Activated naive CD4-positive, alpha-beta T cell treated with anti-CD3 and anti-CD28 coated beads, Interleukin-2, amount 50 U/mL, for 24 hours (primary cell): ENCODE measurements around the gene PIP5K1C.
"Not testable (repeated sequence)": the region's sequence is repeated elsewhere in the genome, so short reads cannot be mapped to it uniquely, and the experiment has no call there.

Experiments
- H3K27ac Mint-ChIP-seq: one replicate; pipeline ENCODE4 v1.8.0; 2021; ENCODE audit warnings: mild to moderate bottlenecking, mixed read lengths
- H3K27me3 Mint-ChIP-seq: one replicate; pipeline ENCODE4 v1.8.0; 2021; ENCODE audit warnings: mixed read lengths
- H3K36me3 Mint-ChIP-seq: one replicate; pipeline ENCODE4 v1.8.0; 2021; ENCODE audit warnings: mixed read lengths
- H3K4me1 Mint-ChIP-seq: one replicate; pipeline ENCODE4 v1.8.0; 2021; ENCODE audit warnings: mixed read lengths
- H3K4me3 Mint-ChIP-seq: one replicate; pipeline ENCODE4 v1.8.0; 2021; ENCODE audit warnings: mild to moderate bottlenecking, mixed read lengths
- H3K9me3 Mint-ChIP-seq: one replicate; pipeline ENCODE4 v1.8.0; 2021; ENCODE audit warnings: mixed read lengths

Gene PIP5K1C

DNA sequence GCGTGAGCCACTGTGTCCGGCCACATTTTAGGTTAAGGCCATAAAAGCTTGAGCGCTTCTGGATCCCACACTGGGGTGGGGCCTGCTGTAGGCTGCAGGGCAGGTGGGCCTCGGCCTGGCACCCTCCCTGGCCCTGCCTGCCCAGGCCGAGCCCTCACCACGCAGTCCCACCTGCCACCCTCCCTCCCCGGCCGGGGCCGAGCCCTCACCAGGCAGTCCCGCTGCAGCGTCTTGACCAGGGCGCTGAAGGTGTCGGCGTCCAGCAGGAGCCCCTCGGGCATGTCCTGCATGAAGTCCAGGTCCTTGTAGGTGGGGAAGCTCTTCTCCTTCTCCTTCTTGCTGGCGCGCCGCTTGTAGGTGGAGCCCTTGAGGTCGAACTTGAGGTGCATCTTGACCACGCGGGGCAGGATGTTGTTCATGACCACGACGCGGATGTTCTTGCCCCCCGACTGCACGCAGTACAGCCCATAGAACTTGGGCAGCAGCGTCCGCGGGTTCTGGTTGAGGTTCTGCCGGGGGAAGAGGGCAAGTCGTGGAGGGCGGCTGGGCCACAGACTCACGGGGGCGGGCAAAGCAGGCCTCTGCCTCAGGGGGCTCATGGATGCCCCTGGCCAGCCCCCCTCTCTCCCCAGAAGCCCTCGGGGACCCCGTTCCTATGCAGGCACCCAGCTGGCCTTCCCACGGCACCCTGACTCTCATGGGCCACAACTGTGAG lies 47.0 kb downstream of the PIP5K1C start:
- no peaks in the 10 kb centered on the region for H3K4me1 Mint-ChIP-seq
- no peak overlapping the region for H3K27ac Mint-ChIP-seq
- no peaks in the 10 kb centered on the region for H3K9me3 Mint-ChIP-seq
- H3K36me3 Mint-ChIP-seq: peaks cover 8% of the 10 kb centered on the region
- no peak overlapping the region for H3K4me3 Mint-ChIP-seq
- H3K27me3 Mint-ChIP-seq: no peaks in the 10 kb centered on the region

DNA sequence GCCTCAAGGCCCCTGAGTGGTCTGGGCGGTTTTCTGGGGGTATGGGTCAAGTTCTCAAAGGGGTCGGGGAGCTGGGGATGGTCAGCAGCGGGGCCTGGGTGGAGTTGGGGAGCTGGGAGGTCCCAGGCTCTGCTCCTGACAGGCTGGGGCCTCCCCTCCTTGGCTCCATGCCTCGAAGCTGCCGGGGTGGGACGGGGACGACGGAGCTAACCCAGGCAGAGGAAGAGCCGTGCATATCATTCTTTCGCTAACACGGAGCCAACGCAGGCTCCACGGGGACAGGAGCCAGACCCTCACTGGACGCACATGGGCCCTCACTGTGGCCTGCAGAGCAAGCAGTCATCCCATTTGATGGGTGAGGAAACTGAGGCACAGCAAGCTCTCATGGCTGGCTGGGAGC lies 47.8 kb downstream of the PIP5K1C start:
- Mint-ChIP-seq H3K27ac (no peak overlapping the region), H3K4me1 (no peaks in the 10 kb centered on the region), H3K4me3 (no peak overlapping the region), H3K9me3 (no peaks in the 10 kb centered on the region), H3K27me3 (no peaks in the 10 kb centered on the region), H3K36me3 (peaks cover 4% of the 10 kb centered on the region)

DNA sequence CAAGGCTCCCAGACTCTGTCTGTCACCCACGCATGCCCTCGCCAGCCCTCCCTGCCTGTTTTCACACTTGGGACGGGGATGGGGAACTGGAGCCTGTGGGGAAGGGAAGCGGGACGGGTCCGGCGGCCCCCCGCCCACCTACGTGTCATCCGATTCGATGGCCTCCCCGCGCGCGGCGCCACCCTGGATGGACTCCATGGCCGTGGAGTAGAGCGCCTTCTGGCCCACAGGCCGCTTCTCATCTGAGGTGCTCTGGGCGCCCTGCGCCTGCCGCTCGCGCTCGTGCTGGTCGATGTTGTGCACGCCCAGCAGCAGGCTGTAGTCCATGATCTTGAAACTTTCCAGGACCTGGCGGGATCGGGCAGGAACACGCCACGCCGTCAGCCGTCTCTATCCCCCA lies 48.6 kb downstream of the PIP5K1C start:
- H3K36me3 Mint-ChIP-seq: no peaks in the 10 kb centered on the region
- H3K9me3 Mint-ChIP-seq: no peaks in the 10 kb centered on the region
- H3K27ac Mint-ChIP-seq: no peak overlapping the region
- H3K4me1 Mint-ChIP-seq: no peaks in the 10 kb centered on the region
- no peaks in the 10 kb centered on the region for H3K27me3 Mint-ChIP-seq
- no peak overlapping the region for H3K4me3 Mint-ChIP-seq

DNA sequence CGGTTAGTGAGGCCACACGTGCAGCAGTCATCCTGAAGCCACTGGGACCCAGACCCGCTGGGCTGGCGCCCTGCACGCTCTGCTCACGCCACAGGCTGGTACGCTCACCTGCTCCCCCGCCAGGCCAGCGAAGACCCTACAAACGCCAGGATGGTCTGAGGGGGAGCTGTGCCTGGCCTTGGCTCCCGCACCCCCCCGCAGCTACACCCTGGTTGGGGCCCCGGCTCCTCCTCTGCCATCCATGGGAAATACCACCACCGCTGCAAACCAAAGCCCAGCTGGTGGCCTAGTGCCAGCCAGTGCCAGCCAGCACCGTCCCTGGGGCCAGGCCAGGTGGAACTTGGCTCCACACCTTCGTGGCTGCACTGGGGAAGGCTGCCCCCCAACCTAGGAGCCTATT lies 50.4 kb downstream of the PIP5K1C start:
- no peaks in the 10 kb centered on the region for H3K36me3 Mint-ChIP-seq
- H3K4me3 Mint-ChIP-seq: no peak overlapping the region
- H3K27me3 Mint-ChIP-seq: no peaks in the 10 kb centered on the region
- no peaks in the 10 kb centered on the region for H3K4me1 Mint-ChIP-seq
- H3K9me3 Mint-ChIP-seq: no peaks in the 10 kb centered on the region
- H3K27ac Mint-ChIP-seq: no peak overlapping the region

DNA sequence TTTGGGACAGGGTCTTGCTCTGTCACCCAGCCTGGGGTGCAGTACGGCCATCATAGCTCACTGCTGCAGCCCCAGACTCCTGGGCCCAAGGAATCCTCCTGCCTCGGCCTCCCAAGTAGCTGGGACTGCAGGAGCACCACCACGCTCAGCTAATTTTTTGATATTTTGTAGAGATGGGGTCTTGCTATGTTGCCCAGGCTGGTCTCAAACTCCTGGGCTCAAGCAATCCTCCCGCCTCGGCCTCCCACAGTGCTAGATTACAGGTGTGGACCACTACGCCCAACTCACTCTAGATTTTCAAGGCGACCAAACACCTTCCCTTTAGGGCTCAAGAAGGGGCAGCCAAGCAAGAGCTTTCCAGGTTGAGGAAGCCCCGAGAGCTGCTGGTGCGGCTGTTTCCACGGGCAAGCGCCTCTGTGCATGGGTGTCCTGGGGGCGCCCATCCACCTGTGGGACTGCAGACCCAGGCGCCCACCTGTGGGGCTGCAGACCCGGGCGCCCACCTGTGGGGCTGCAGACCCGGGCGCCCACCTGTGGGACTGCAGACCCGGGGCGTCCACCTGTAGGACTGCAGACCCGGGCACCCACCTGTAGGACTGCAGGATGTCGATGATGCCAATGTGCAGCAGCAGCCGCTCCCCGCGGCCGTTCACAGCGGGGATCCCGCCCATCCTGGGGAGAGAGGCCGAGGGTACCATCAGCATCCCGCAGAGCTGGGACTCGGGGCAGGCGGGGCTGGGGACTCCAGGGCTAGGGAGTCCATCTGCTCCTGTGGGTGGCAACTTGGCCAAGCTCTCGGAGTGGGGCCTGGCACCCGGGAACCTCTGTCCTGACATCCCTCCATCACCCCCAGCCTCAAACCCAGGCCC lies 52.0 kb downstream of the PIP5K1C start:
- H3K4me1 Mint-ChIP-seq: no peaks in the 10 kb centered on the region

DNA sequence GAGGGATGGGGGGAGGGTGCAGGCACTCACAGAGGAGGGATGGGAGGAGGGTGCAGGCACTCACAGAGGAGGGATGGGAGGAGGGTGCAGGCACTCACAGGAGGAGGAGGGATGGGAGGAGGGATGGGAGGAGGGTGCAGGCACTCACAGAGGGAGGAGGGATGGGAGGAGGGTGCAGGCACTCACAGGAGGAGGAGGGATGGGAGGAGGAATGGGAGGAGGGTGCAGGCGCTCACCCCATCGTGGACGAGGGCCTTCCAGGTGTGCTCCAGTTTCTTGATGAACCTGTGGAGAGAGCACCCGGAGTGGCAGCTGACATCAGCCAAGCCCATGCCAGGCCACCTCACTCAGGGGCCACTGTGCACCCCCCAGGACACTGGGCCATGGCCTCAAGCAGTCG lies 53.2 kb downstream of the PIP5K1C start:
- H3K4me3 Mint-ChIP-seq, H3K36me3 Mint-ChIP-seq, H3K27me3 Mint-ChIP-seq, H3K27ac Mint-ChIP-seq, H3K9me3 Mint-ChIP-seq, H3K4me1 Mint-ChIP-seq: not testable (repeated sequence)

More for the DNA sequence above, 52.0 kb downstream of the PIP5K1C start:
- no peak overlapping the region for H3K27ac Mint-ChIP-seq
- no peaks in the 10 kb centered on the region for H3K36me3 Mint-ChIP-seq
- no peaks in the 10 kb centered on the region for H3K9me3 Mint-ChIP-seq
- no peaks in the 10 kb centered on the region for H3K27me3 Mint-ChIP-seq
- no peak overlapping the region for H3K4me3 Mint-ChIP-seq

DNA sequence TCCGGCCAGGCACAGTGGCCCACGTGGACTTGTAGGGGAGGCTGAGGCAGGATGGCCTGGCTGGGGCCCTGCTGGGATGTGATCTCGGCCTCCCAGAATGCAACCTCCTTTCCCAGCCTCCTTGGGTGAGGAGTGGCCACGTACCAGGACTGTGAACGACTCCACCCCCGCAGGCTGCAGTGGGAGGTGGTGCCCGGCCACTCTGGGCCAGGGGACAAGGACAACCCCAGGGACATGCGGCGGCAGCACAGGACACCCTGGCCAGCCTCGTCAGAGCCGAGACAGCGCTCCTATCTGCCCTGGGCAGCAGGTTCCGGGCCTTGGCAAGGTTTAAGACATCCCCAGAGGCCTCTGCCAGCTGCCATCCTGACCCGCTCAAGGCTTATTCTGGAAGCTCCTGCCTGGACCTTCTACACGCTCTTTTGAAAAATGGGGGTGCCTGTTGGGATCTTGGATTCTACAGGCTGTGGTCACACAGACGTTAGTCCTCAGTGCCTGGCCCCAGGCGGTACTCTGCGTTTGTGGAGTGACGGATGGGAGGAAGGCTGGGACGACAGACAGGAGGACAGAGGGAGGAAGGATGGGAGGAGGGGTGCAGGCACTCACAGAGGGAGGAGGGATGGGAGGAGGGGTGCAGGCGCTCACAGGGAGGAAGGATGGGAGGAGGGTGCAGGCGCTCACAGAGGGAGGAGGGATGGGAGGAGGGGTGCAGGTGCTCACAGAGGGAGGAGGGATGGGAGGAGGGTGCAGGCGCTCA lies 53.8 kb downstream of the PIP5K1C start:
- Mint-ChIP-seq H3K27me3 (no peaks in the 10 kb centered on the region), H3K27ac (no peak overlapping the region), H3K9me3 (no peaks in the 10 kb centered on the region), H3K4me1 (no peaks in the 10 kb centered on the region), H3K36me3 (peaks cover 2% of the 10 kb centered on the region), H3K4me3 (no peak overlapping the region)

DNA sequence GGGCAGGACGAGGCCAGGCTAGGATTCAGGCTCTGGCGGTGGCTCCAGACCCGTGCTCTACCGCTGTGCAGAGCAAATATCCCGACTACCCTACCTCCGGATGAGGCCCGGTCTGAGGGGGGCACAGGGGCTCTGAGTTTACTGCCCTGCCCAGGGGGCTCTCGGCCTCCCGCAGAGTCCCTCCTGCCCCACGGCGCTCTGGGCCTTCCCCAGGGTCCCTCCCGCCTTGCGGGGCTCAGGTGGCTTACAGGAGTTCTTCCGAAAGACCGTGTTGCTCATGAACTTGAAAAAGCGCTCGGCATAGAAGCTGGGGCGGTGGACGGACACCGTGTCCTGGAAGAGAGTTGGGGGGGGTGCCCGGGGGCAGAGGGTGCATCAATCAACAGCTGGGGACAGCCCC lies 54.5 kb downstream of the PIP5K1C start:
- no peak overlapping the region for H3K27ac Mint-ChIP-seq
- no peaks in the 10 kb centered on the region for H3K4me1 Mint-ChIP-seq
- H3K36me3 Mint-ChIP-seq: peaks cover 2% of the 10 kb centered on the region
- no peak overlapping the region for H3K4me3 Mint-ChIP-seq
- H3K9me3 Mint-ChIP-seq: no peaks in the 10 kb centered on the region
- no peaks in the 10 kb centered on the region for H3K27me3 Mint-ChIP-seq

DNA sequence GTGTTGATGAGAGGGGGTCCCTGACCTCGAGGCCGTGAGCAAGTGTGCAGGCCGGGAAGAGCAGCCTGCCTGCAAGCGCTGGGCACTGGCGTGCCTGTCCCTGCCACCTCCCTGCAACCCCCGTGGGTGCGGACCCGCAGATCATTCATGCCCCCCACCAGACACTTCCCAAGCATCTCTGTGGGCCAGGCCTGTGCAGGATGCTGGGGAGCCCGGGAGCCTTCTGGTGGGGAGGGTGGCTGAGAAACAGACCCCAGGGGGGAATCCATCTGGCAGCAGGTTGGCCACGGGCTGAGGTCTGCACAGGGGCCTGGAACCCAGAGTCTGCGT lies 55.2 kb downstream of the PIP5K1C start:
- Mint-ChIP-seq H3K27ac (no peak overlapping the region), H3K9me3 (no peaks in the 10 kb centered on the region), H3K4me3 (no peak overlapping the region), H3K4me1 (no peaks in the 10 kb centered on the region), H3K27me3 (no peaks in the 10 kb centered on the region), H3K36me3 (peaks cover 2% of the 10 kb centered on the region)

DNA sequence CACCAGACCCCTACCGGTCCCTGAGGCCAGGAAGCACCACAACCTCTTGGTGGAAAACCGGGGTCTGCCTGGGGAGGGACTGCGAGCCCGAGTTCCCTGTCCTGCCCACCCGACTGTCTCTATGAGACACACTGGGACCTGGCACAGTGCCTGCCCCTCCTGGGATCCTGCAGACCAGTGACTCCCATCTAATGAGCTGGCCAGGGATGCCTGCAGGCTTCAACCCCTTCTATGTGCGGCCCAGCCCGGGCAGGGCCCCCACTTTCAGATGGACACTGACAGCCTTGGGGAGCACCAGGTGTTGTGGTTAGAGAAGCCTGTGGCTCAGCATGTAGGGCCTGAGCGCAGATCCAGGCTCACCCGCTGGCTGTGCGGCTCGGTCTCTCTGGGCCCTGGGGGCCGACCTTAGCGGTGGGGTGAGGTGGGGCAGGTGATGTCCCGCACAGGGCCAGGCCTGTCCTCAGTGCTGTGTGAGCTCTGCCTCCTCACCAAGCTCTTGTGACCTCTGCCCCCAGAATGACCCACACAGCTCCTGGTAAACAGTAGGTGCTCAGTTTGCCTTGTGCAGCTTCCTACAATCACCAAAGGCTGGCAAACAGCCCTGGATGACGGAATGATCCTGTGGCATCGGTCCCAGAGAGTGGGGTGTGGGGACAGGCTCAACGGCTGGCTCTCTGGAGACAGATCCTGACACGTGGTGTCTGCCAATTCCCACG lies 55.8 kb downstream of the PIP5K1C start:
- Mint-ChIP-seq H3K9me3 (no peaks in the 10 kb centered on the region), H3K4me1 (no peaks in the 10 kb centered on the region), H3K36me3 (peaks cover 2% of the 10 kb centered on the region)

DNA sequence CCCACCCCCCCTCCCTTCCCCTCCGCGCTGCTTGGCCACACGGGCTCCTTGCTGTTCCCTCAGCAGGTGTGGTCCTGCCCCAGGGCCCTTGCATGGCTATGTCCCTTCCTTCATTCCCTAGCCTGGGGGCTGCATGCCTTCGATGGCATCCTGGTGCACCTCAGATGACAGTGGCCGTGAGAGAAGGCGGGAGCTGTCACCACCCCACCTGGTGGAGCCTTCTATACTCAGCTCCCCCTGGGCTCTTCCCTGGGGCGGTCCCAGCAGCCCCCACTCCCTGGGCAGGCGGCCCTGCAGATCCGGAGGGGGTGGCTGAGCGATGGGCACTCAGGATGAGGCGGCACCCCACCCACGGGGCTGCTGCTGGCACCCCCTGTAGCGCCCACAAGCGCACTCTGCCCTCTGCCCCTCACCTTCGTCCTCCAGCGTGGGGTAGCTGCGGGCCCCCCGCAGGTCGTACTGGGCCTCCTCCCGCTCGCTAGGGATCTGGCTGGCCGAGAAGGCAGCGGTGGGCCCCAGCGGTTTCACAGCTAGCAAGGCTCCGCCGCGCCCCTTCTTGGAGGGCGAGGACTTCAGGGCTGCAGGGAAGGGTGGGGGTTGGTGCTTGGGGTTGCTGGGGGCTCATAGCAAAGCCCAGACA lies 56.5 kb downstream of the PIP5K1C start:
- no peaks in the 10 kb centered on the region for H3K9me3 Mint-ChIP-seq
- H3K27me3 Mint-ChIP-seq: no peaks in the 10 kb centered on the region
- peaks cover 3% of the 10 kb centered on the region for H3K36me3 Mint-ChIP-seq
- H3K4me1 Mint-ChIP-seq: no peaks in the 10 kb centered on the region
- no peak overlapping the region for H3K4me3 Mint-ChIP-seq
- H3K27ac Mint-ChIP-seq: no peak overlapping the region

More for the DNA sequence above, 55.8 kb downstream of the PIP5K1C start:
- no peak overlapping the region for H3K27ac Mint-ChIP-seq
- no peaks in the 10 kb centered on the region for H3K27me3 Mint-ChIP-seq
- no peak overlapping the region for H3K4me3 Mint-ChIP-seq

DNA sequence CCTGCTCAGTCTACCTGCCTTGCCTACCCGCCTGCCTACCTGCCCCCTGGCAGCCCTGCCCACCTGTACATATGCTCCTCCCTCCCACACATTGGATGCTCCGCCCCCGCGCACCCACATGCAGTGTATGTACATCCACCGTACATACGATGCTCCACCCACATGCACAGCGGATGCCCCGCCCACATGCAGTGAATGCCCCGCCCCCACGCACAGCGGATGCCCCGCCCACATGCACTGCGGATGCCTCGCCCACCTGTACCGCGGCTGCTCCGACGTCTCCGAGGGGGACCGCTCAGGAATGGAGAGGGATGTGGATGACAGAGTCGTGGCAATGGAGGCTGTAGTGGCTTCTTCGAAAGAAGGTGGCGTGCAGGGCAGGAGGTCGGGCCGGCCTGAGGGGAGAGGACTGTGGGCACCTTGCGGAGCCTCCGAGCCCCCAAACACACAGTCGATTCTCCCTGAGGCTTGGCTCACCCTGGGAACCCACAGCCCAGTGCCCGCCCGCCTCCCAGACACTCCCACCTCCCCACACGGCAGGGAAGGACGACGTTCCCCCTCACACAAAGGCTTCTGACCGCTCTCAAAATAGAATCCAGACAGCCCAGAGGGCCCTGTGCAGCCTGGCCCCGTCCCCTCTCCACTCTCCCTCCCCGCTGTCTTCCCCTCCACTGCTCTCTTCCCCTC lies 57.1 kb downstream of the PIP5K1C start:
- H3K4me1 Mint-ChIP-seq: no peaks in the 10 kb centered on the region
- H3K9me3 Mint-ChIP-seq: no peaks in the 10 kb centered on the region
- no peaks in the 10 kb centered on the region for H3K27me3 Mint-ChIP-seq
- no peak overlapping the region for H3K27ac Mint-ChIP-seq
- H3K36me3 Mint-ChIP-seq: peaks cover 5% of the 10 kb centered on the region
- H3K4me3 Mint-ChIP-seq: no peak overlapping the region

DNA sequence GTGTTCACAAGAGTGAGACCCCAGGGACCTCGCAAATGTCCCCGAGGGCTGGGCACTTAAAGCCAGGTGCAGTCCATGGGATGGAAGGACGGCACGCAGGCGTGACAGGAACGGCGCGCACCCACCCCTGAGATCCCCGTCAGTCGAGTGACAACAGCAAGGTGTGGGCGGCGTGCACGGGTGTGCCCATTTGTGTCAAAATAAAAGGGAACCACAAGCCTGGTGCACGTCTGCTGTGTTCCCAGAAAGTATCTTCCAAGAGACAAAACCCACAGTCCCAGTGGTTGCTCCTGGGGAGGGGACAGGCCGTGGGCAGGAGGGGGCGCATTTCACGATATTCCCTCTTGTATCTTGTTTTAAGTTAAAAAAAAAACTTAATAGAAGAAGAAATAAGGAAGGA lies 58.0 kb downstream of the PIP5K1C start:
- Mint-ChIP-seq H3K9me3 (no peaks in the 10 kb centered on the region), H3K27ac (no peak overlapping the region), H3K27me3 (no peaks in the 10 kb centered on the region), H3K36me3 (peaks cover 5% of the 10 kb centered on the region), H3K4me1 (no peaks in the 10 kb centered on the region), H3K4me3 (no peak overlapping the region)

DNA sequence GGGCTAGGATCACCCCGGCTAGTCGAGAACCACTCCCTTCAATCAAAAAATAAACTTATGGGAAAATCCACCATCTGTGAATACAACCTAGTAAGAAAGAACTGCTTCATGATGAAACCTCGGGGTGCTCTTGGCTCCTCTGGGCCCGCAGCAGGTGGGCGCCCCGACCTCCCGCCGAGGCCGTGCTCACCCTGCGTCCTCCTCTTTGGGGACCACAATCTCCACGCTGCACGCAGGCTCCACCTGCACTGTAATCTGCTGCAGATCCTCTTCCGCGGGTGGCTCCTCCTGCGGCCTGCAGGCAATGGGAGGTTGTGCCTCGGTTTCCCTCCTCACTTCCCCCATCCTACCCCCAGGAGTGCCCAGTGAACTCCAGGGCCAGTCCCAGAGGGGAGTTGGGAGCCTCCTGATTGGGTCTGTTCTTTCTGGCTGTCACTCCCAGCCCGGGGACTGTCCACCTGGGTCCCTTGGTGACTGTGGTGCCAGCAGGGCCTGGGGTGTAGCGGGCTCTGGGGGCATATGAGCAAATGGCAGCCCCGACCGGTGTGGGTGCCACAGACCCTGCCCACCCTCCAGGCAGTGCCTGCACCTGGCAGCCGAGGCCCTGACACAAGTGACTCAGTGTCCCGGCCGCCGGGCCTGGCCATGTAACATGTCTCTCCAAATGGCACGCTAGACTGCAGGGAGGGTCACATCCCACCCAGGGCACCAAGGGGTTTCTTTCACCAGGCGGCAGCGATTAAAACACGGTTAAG lies 58.6 kb downstream of the PIP5K1C start:
- no peaks in the 10 kb centered on the region for H3K4me1 Mint-ChIP-seq
- H3K4me3 Mint-ChIP-seq: no peak overlapping the region
- H3K27me3 Mint-ChIP-seq: no peaks in the 10 kb centered on the region
- no peak overlapping the region for H3K27ac Mint-ChIP-seq
- peaks cover 5% of the 10 kb centered on the region for H3K36me3 Mint-ChIP-seq
- H3K9me3 Mint-ChIP-seq: no peaks in the 10 kb centered on the region
